NCI-H2171 treated with DMSO at 0.1 percent for 48 hours (cell line): ENCODE measurements around the gene PRKAG2.
"Not testable (repeated sequence)": the region's sequence is repeated elsewhere in the genome, so short reads cannot be mapped to it uniquely, and the experiment has no call there.

Experiments
- DNase-seq: peaks from one replicate; lab custom pipeline; 2025; lab: John Stamatoyannopoulos, UW

Gene PRKAG2

DNA sequence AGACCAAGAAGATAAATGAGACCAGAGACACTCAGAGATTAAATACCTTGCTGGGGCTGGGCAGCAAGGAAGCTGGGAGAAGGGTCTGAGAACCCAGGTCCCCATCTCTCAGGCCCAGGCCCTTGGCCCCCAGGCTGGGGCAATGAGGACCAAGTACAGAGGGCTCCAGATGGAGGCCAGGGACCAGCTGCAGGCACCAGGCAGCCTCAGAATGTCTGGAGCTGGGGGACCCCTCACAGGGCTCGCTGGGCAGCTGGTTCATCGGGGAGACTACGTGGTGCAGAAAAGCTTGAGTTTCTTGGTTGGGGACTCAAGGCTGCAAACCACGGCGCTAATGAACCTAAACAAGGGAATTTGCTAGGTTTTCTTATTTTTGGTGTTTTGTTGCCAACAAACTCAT lies 75.6 kb downstream of the PRKAG2 start:
- DNase-seq = no peak

DNA sequence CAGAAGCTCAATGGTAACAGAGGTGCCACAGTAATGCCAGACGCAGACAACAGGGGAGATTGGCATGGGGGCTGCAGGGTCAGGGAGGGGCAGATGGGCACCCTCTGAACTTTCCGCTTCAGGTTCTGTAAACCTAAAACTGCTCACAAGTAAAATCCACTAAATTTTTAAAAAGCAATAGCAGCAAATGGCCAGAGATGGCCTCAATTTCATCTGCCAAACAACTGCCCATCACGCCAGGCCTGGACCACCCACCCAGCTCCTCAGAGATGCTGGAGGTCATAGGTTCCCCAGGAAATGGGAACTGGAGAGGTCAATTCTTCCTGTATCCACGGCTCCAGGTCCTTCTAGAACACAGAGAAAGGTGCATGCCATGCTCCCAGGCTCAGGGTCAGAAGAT lies 76.1 kb downstream of the PRKAG2 start:
- DNase-seq = no peak

DNA sequence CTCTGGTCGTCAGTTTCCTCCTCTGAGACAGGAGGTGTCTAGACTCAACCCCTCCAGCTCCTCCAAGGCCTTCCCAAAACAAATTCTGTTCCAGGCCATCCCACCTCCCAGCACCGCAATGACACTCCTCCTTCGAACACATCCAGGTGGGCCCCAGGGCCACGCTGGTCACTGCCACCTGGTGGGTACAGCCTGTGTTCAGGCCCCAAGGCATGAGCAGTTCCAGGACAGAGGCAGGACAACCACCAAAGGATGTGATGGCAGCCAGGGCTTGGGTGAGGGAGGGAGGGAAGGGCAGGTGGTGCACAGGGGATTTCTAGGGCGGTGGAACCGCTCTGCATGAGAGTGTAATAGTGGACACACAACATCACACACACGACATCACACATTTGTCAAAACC lies 76.5 kb downstream of the PRKAG2 start:
- no peak for DNase-seq

DNA sequence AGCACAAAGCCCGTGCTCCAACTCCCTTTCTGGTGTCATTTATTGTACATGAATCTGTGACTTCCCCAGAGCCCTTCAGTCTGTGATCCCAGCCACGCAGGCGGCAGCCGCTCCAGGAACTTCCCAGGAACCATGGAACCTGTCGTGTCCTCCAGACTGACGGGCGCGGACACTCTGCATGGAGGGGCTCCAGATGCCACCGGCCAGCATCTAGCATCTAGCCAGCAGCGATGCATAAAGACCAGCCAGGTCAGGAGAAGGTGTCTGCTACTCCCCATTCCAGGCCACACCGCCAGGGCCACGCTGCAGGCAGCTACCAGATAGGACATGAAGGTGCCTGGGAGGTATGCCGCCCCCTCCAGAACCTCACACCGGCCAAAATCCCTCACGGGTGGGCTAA lies 77.4 kb downstream of the PRKAG2 start:
- DNase-seq = no peak

DNA sequence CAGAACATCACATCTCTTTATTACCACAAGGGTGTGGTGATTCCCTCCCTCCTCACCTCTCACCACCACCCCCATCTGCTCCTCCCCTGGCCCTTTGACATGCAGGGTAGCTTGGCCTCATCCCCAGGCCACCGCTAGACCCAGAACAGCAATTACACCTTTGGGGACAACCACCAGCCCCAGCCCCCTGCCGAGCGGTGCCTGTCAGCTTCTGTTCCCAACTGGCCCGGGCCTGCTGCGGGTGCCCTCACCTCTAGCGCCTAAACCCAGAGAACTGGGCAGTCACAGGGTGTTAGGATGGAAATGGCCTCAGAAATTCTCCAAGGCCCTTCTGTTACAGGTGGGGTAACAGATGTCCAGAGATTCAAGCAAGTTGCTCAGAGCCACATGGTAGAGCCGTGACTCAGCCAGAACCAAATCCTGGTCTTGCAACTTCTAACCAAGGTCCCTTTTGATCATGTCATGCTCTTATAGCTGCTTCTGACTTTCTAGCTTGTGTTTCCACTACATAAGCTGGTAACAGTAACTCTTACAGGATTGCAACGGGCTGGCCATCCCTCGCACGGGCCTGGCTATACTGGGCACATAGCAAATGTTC lies 78.0 kb downstream of the PRKAG2 start:
- DNase-seq = no peak

DNA sequence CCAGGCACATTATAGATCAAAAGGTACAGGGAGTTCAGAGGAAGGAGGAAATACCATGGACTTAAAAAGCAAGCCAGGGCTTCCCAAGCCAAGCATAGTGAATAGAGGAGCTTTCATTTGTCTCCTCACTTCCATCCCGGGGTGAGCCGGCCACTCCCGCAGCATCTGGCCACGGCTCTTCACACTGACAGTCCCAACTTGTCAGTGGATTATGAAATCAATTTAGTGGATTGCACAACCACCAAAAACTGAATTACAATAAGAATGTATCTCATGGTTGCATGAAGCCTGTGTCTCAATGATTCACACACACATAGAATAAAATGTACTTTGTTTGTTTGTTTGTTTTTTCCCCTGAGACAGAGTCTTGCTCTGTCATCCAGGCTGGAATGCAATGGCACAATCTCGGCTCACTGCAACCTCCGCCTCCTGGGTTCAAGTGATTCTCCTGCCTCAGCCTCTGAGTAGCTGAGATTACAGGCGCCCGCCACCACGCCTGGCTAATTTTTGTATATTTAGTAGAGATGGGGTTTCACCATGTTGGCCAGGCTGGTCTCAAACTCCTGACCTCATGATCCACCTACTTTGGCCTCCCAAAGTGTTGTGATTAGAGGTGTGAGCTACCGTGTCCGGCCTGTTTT lies 79.1 kb downstream of the PRKAG2 start:
- DNase-seq = not testable (repeated sequence)

DNA sequence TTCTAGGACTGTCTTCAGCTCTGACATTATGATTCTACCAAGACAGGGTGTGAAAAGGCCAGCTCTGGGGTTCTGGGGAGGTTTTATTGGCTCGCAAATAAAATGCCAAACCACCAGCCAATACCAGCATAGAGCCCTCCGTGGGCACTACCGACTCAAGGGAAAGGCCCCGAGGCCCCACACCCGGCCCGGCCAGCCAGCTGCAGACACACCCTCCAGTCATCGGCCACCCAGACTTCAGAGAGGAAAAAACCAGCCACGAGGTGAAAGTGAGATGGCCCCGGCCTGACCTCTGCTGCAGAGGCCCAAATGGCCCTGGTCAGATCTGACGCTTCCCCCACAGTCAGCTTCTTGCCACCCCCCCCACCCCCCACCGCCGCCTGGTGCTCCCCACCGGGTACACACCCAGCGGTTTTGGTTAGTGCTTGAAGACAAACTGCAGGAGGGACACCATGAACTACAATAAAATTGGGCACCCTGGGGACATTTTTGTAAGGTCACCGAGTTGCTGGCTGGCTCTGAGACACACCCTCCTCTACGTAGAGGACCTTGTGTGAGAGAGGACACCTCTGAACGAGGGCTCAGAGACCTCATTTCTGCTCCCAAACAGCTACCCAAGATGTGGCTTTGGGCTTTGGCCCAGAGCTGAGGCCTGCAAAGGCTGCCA lies 79.9 kb downstream of the PRKAG2 start:
- no peak for DNase-seq

DNA sequence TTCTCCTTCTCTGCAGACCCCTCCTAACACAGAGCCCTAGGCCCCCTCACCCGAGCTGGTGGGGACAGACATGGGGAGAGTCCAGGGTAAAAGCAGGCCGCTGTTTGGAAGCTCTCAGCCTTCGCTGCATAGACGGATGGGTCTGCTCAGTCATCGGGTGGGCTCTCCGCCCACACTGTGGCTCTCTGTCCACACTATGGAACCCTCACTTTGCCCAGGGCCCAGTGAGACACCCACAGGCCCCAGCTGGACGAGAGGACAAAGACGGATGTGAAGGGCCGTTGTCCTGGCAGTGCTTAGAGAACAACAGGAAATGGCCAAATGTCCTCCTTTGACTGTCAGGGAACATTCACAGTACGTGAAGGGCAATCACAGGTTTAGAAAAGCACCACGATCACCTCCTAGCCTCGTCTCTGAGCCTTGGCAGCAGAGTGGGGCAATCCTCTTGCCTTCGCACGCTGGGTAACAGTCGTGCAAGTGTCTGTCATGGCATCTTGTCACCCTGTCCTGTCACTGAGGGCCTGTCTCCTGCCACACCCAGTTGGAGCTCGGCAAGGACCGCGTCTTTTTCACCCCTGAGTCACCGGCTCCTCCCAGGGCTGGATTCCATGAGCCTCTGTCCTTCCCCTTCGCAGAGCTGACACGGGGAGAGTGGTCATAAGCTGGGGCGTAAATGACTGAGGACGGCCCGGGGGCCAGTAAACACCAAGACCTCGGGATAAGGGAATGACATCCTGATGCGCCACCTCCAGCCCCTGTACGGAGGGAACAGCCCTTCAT lies 80.6 kb downstream of the PRKAG2 start:
- no peak for DNase-seq

DNA sequence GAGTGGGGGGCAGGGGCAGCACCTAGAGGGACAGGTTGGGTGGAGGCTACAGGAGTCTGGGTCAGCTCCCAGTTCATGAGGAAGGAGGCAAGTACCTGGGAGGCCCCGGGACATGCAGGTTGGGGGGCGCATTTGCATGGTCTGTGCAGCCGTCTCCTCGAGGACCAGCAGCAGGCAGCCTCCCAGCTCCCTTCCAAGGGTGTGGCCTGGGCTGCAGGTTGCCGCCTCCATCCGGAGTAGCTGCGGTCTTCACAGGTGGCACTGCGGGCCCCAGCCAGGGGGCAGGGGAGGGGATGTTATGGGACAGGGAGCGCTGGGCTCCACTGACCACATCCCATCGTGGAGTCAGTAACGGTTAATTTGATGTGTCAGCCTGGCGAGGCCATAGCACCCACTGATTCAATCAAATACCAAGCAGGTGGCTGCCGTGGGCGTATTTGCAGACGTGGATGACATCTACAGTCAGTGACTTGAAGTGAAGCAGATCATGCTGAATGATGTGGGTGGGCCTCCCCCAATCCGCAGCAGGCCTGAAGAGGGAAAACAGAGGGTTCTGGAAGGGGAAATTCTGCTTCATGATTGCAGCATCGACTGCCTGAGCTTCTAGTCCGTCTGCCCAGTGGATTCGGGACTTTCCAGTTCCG lies 81.6 kb downstream of the PRKAG2 start:
- DNase-seq = no peak

DNA sequence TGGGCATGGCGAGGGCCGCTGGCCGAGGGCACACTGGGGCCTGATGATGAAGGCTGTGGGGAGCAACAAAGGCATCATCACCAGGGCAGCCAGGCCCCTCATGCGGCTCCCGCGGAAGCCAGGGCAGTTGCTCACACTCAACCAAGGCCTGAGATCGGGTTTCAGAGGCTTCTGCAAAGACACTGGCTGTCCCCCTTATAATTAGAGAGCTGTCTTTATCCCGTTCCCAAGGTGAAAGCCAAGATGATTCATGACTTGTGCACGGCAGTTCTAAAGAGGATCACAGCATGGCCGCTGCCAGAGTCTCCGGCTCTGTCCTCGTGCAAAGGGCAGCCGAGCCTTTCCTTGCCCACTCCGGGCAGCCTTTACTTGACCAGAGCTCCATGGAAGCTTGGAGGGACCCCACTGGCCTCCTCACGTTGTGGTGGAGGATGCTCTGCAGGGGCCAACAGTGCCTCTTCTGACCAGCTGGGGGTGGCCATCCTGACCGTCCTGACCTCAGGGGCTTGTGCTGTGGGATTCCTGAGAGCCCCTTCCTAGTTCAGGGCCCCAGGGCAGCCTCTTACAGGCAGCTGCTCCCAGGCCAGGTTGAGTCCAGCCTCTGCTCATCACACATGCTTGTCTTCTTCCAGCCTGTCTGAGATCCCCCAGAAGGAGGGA lies 82.3 kb downstream of the PRKAG2 start:
- no peak for DNase-seq

DNA sequence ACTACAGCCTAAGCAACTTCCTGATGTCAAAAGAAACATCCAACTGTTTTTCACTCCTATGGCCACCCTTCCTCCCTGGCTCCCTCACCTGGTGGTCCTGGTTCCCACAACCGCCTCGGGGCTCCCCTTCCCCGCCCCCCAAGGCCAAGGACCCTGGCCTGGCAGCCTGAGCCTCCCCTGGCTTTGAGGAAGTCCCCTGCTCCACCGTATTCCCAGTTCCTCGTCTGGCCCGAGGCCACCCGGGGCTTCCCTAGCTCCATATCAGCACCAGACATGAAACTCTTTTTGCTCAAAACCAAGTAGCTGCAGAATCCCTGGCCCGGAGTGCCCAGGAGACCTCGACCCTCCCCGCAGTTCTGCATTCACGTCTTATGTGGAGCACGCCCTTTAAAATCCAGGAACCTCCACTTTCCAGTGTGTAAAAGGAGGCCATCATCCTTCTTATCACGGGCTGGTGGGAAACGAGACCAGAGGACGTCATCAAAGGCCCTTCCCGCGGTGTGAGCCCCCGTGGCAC lies 82.9 kb downstream of the PRKAG2 start:
- DNase-seq = no peak

DNA sequence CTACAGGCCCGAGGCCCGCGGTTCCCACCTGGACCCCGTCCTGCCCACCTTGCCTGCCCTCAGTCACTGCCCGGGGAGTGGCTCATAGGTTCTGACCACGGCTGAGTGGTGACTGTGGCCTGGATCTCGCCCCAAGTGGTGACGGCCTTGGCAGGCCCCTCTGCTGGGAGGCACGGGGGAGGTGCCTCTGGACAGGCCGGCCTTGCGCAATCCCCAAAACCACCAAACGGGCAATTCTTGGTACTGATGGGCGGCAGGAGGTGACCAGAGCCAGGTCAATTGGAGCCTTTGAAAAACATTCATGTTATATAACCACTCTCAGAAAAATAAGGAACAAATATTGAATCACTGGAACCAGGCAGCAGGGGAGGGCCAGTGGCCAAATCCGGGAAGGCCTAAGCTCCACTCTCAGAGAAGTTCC lies 83.4 kb downstream of the PRKAG2 start:
- no peak for DNase-seq

DNA sequence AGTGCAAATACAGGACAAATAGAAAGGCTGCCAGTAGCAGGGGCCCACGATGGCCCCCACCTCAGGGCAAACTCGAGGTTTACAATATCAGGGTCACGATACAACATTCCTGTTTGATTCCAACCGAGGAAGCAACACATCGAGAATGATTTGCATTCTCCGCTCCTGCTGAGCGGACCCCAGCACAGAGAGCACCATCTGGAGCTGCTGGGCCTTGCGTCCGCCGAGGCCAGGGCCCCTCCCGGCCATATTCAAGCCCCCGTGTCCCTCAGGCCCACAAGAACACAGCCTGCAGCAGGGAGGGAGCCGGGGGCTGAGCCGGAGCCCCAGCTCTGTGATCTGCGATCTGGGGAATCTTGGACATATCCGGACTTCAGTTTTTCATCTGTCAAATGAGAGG lies 84.3 kb downstream of the PRKAG2 start:
- no peak for DNase-seq

DNA sequence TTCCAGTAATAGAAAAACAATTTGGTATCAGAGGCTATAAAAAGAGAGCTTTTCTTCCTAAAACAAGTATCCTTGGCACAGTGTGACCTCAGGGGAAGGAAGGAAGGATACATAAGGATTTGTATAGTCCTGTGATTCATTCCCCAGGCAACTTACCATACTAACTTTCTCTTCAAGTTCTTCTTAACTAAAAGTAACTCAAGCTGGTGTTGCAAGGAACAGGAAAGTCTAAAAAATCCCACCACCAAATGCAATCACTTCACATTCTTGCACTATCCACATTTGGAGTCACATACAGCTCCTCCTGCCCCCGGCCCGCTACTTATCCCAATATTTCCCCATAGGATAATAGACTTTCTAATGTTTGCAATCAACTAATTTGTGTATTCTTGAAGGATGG lies 84.8 kb downstream of the PRKAG2 start:
- DNase-seq = no peak

DNA sequence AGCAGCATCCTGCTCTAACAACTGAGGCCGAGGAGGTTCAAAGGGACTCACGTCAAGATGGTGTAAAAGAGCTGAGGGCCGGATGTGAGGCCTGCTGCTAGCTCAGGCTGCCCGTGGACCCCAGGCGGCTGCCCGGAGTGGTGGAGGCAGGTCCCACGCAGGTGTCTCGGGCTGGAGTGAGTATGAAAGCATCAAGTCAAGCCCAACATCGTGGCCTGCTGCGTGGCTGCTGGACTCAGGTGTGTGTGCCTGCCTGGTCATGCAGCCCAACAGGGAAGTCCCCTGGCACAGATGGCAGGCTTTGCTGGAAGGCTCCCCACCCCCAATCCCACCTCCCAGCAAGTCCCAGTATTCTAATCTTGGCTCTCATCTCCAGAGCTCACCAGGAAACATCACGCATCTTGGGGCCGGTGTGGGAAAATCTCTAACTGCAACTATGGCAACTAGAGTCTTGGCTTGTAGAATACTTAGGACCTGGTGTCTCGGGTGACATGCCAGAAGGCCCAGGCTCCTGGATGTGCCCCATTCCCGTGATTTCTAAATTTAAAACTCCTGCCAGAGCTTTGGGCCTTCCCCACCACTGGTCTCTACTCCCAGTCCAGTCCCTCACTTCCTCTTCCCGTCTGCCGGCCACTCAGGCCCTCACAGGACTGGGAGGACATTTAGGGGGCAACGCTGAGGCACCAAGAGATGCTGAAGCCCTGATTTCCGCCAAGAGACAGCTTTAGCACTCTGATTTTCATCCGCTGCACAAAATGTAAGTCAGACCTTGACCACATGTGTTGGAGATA lies 85.9 kb downstream of the PRKAG2 start:
- DNase-seq = no peak

DNA sequence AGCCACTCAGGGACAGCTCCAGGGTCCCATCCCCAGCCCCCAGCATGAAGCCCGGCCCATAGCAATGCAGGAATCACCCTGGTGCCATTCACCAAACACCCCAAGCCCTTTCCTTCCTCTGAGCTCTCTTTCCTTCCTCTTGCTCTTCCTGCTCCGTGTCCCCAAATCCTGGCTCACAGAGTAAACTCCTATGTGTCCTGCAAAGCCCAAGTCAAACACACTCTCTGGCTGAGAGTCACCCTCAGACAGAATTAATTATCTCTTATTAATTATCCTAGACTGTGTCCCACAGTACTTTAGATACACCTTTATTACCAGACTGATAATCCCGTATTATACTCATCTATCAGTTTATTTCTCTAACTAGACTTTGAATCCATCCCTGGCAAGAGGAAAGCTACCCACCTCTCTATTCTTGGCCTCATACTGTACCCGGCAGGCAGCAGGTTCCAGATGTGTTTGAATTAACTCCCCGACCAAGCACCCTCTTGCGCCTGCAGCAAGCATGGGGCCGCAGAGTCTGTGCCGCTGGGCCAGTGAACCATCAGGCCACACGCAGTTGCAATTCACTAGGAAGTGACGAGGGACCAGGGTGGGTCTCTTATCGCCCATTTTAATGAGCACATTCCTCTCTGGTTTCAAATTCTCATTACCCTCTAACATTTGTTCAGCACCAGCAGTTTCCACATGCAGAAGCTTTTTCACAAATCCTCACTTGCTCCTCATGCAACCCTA lies 86.7 kb downstream of the PRKAG2 start:
- no peak for DNase-seq

DNA sequence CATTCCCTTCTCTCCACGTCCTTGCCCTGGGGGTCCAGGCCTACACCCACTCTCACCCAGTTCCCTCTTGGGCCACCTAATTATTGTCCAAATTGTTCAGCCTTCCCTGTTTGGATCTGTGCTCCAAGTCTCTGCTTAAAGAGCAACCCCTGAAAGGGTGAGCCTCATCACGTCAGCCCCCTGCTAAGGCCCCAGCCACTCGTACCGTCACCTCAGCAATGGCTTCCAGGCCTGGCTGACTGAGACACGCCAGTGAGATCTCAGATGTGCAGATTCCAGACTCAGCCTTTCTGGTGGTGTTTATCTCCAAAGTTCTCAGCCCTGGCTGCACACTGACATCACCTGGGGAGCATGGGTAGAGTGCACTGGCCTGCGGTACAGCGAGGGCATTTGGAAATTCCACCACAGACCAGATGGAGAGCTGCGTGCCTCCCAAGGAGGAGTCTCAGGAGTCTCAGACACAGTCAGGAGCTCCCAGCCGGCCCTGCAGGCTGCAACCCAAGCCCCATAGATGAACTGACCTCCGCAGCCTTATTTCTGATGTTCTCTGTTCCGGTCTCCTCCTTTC lies 87.5 kb downstream of the PRKAG2 start:
- no peak for DNase-seq

DNA sequence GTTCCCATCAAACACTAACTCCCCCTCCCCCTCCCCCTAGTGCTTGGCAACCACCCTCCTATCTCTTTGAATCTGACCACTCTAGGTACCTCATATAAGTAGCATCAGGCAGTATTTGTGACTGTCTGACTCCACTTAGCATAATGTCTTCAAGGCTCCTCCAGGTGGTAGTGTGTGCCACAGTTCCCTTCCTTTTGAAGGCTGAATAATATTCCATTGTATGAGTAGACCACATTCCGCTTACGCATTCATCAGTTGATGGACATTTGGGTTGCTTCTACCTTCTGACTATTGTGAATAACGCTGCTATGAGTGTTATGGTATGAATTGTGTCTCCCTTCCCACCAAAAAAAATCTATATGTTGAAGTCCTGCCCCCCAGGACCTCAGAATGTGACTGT lies 89.6 kb downstream of the PRKAG2 start:
- no peak for DNase-seq

DNA sequence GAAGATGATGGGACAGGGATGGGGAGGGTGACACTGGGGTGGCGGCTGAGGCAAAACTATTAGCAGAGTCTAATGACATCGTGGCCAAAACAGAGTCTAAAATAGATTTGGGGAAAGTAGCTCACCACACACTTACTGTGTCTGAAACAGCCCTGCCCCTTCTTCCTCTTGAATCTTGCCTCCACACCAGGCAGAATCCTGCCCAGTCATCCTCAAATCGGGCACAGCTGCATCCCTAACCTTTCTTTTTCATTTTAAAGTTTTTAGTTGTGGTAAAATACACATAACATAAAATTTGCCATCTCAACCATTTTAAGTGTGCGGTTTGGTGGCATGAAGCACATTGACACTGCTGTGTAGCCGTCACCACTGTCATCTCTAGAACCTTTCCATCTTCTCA lies 90.0 kb downstream of the PRKAG2 start:
- DNase-seq = no peak

DNA sequence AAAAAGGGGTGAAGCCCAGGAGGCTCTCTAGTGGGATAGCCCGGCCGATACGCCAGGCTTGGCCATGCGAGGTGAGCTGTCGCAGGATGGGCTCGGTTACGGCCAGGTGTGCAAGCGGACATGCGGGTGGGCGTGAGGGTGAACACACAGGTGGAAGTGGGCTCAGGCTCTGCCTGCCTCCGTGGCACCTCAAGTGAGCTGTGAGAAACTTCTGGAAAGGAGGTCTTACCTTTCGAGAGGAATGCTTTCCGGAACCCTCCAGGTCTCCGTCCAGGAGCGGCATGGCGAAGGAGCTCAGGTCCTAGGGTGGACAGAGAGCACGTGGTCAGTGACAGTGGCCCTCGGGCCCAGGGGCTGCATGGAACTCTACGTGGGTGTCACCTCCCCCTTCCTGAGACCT lies 90.7 kb downstream of the PRKAG2 start:
- DNase-seq = no peak
